H1 (cell line): ENCODE data around the gene REL. TPM values are rescaled to one million over a fixed set of nuclear protein-coding genes. Genes with fewer than 3 reads are reported as not detected.

Experiments used
- CTCF ChIA-PET: fragments of 300-600 bp; sonication (Branson Sonifier 250); formaldehyde crosslinking; loops from one replicate; lab custom pipeline; 2021; ENCODE audit not compliant: partially characterized antibody; lab: Charles Lee
- POLR2A ChIA-PET: fragments of 300-600 bp; sonication (Branson Sonifier 250); formaldehyde crosslinking; loops from one replicate; lab custom pipeline; 2021; ENCODE audit warnings: inconsistent platforms; ENCODE audit not compliant: partially characterized antibody; lab: Charles Lee
- DNase-seq, 2 experiments: peaks; one replicate each; pipeline versions ENCODE4 v3.0.0 to v3.0.0-alpha.2; 2010 to 2022; ENCODE audit warnings: low spot score in 2 of 2, low read depth in 1 of 2, mixed read lengths in 1 of 2
- FAIRE-seq: peaks from 2 replicates; lab custom pipeline; 2011; peaks lifted over from hg19 to GRCh38; lab: Jason Lieb, UNC
- H2AFZ ChIP-seq: 2 replicates; pipeline ENCODE4 v1.8.1; 2012; ENCODE audit warnings: low read length, inconsistent platforms
- H2AK5ac ChIP-seq: 2 replicates; pipeline ENCODE4 v1.6.1; 2013; ENCODE audit warnings: low read depth, low read length
- H2BK120ac ChIP-seq: replicated peaks from 2 replicates; pipeline ENCODE3; 2013; ENCODE audit warnings: low read depth, low read length, inconsistent platforms
- H2BK12ac ChIP-seq: 2 replicates; pipeline ENCODE4 v1.6.1; 2013; ENCODE audit warnings: low read depth, low read length
- H2BK15ac ChIP-seq: 2 replicates; pipeline ENCODE4 v1.6.1; 2013; ENCODE audit warnings: low read length
- H2BK20ac ChIP-seq: 2 replicates; pipeline ENCODE4 v1.6.1; 2013; ENCODE audit warnings: low read length
- H2BK5ac ChIP-seq: 2 replicates; pipeline ENCODE4 v1.6.1; 2013; ENCODE audit warnings: low read depth, low read length
- H3K14ac ChIP-seq: 2 replicates; pipeline ENCODE4 v1.6.1; 2013; ENCODE audit warnings: inconsistent platforms; ENCODE audit not compliant: insufficient read length
- H3K18ac ChIP-seq: 2 replicates; pipeline ENCODE4 v1.6.1; 2013; ENCODE audit warnings: low read length; ENCODE audit errors: extremely low read depth
- H3K23ac ChIP-seq: 2 replicates; pipeline ENCODE4 v1.6.1; 2013; ENCODE audit warnings: inconsistent platforms; ENCODE audit not compliant: insufficient read length
- H3K23me2 ChIP-seq: 2 replicates; pipeline ENCODE4 v1.6.1; 2013; ENCODE audit warnings: low read depth, low read length
- H3K27ac ChIP-seq: 2 replicates; pipeline ENCODE4 v1.6.1; 2011; ENCODE audit warnings: low read depth, low read length, inconsistent platforms
- H3K27me3 ChIP-seq, 4 experiments: replicated peaks in 1 of 4; 1 replicate in 1 of 4; 2 replicates in 3 of 4; pipeline versions ENCODE4 v1.6.1 to v1.8.1; 2011 to 2013; ENCODE audit warnings: low read length in 3 of 4, mild to moderate bottlenecking in 3 of 4, inconsistent platforms in 2 of 4, mixed read lengths in 2 of 4, moderate library complexity in 1 of 4; ENCODE audit not compliant: control insufficient read depth in 3 of 4, insufficient read depth in 3 of 4; ENCODE audit errors: extremely low read depth in 1 of 4
- H3K36me3 ChIP-seq, 4 experiments: 2 replicates each; pipeline versions ENCODE4 v1.6.1 to v1.8.1; 2011 to 2013; ENCODE audit warnings: mild to moderate bottlenecking in 4 of 4, low read length in 3 of 4, moderate library complexity in 2 of 4, control low read depth in 1 of 4, inconsistent platforms in 1 of 4; ENCODE audit not compliant: insufficient read depth in 4 of 4, control insufficient read depth in 2 of 4
- H3K4ac ChIP-seq: replicated peaks from 2 replicates; pipeline ENCODE3; 2013; ENCODE audit warnings: low read length, low read depth, mixed read lengths, inconsistent platforms; ENCODE audit not compliant: insufficient read length
- H3K4me1 ChIP-seq, 4 experiments: replicated peaks in 1 of 4; 1 replicate in 1 of 4; 2 replicates in 3 of 4; pipeline versions ENCODE4 v1.6.1 to v1.8.1; 2011 to 2013; ENCODE audit warnings: low read length in 3 of 4, inconsistent platforms in 2 of 4, mixed read lengths in 1 of 4; ENCODE audit not compliant: insufficient read depth in 4 of 4, control insufficient read depth in 3 of 4
- H3K4me2 ChIP-seq, 2 experiments: 2 replicates each; pipeline versions ENCODE4 v1.6.1 to v1.8.1; 2011 to 2013; ENCODE audit warnings: low read depth in 2 of 2, low read length in 2 of 2, control low read depth in 1 of 2, inconsistent platforms in 1 of 2, mild to moderate bottlenecking in 1 of 2; ENCODE audit not compliant: insufficient read depth in 1 of 2
- H3K4me3 ChIP-seq, 4 experiments: fragments of 200-600, 300-600 bp in 1 of 4; sonication (generic), shearing (Covaris generic), sonication (Bioruptor Twin) in 1 of 4; 2 replicates each; pipeline versions ENCODE4 v1.5.1 to v1.8.1; 2011 to 2016; ENCODE audit warnings: low read length in 4 of 4, low read depth in 3 of 4, control low read depth in 2 of 4, inconsistent platforms in 2 of 4, mild to moderate bottlenecking in 2 of 4, mixed read lengths in 1 of 4, moderate library complexity in 1 of 4; ENCODE audit not compliant: insufficient read depth in 2 of 4; ENCODE audit errors: extremely low read depth in 1 of 4
- H3K56ac ChIP-seq: replicated peaks from 2 replicates; pipeline ENCODE3; 2013; ENCODE audit warnings: low read depth, mild to moderate bottlenecking, mixed read lengths, low read length, inconsistent platforms; ENCODE audit not compliant: insufficient read length
- H3K79me1 ChIP-seq: 2 replicates; pipeline ENCODE4 v1.6.1; 2013; ENCODE audit warnings: low read depth, low read length, control low read depth
- H3K79me2 ChIP-seq, 2 experiments: 2 replicates each; pipeline versions ENCODE4 v1.6.1 to v1.8.1; 2012 to 2013; ENCODE audit warnings: low read length in 2 of 2, mild to moderate bottlenecking in 2 of 2, inconsistent platforms in 1 of 2; ENCODE audit not compliant: insufficient read depth in 2 of 2, control insufficient read depth in 1 of 2
- H3K9ac ChIP-seq, 4 experiments: replicated peaks in 1 of 4; 1 replicate in 1 of 4; 2 replicates in 3 of 4; pipeline versions ENCODE4 v1.6.1 to v1.8.1; 2011 to 2013; ENCODE audit warnings: low read depth in 3 of 4, low read length in 3 of 4, control low read depth in 2 of 4, mild to moderate bottlenecking in 2 of 4, moderate library complexity in 2 of 4, inconsistent platforms in 1 of 4; ENCODE audit errors: extremely low read depth in 1 of 4
- H3K9me3 ChIP-seq, 2 experiments: 2 replicates each; pipeline versions ENCODE4 v1.6.1 to v1.8.1; 2012 to 2013; ENCODE audit warnings: mild to moderate bottlenecking in 2 of 2, moderate library complexity in 2 of 2, control low read depth in 1 of 2, inconsistent platforms in 1 of 2, low read depth in 1 of 2, low read length in 1 of 2, mixed read lengths in 1 of 2; ENCODE audit not compliant: insufficient read depth in 2 of 2
- H4K20me1 ChIP-seq, 2 experiments: replicated peaks in 1 of 2; 2 replicates each; pipeline versions ENCODE3 to v1.8.1; 2011 to 2013; ENCODE audit warnings: inconsistent platforms in 2 of 2, low read length in 2 of 2, mild to moderate bottlenecking in 1 of 2; ENCODE audit not compliant: insufficient read depth in 2 of 2, control insufficient read depth in 1 of 2
- H4K5ac ChIP-seq: 2 replicates; pipeline ENCODE4 v1.6.1; 2013; ENCODE audit warnings: low read length, low read depth, mixed read lengths, inconsistent platforms; ENCODE audit not compliant: insufficient read length
- H4K8ac ChIP-seq: 2 replicates; pipeline ENCODE4 v1.8.0; 2013; ENCODE audit warnings: mild to moderate bottlenecking, moderate library complexity, low read length, inconsistent platforms; ENCODE audit not compliant: insufficient read depth; ENCODE audit errors: extremely low read depth
- H4K91ac ChIP-seq: replicated peaks from 2 replicates; pipeline ENCODE3; 2013; ENCODE audit warnings: low read length, mixed read lengths, inconsistent platforms; ENCODE audit not compliant: insufficient read length
- ATF3 ChIP-seq: IDR thresholded peaks from 2 replicates; pipeline ENCODE4 v1.6.1; 2011; ENCODE audit warnings: low read depth, mild to moderate bottlenecking, low read length; ENCODE audit not compliant: insufficient read depth
- BACH1 ChIP-seq: IDR thresholded peaks from 2 replicates; pipeline ENCODE4 v1.6.1; 2012; ENCODE audit warnings: low read length, improper control_type of control experiment
- EZH2 ChIP-seq: fragments of 200-600 bp; sonication (generic); IDR thresholded peaks from 2 replicates; pipeline ENCODE4 v1.7.1; 2012; ENCODE audit warnings: low read depth, mild to moderate bottlenecking, moderate library complexity, low read length, inconsistent platforms; ENCODE audit not compliant: severe bottlenecking
- RAD21 ChIP-seq, 2 experiments: IDR thresholded peaks in 1 of 2; conservative IDR thresholded peaks in 1 of 2; 2 replicates each; pipeline ENCODE4 v1.6.1; 2011; ENCODE audit warnings: low read depth in 2 of 2, low read length in 2 of 2, improper control_type of control experiment in 1 of 2, inconsistent platforms in 1 of 2, mild to moderate bottlenecking in 1 of 2, moderate library complexity in 1 of 2
- SP1 ChIP-seq: IDR thresholded peaks from 2 replicates; pipeline ENCODE4 v1.6.1; 2011; ENCODE audit warnings: low read depth, low read length
- TCF12 ChIP-seq: IDR thresholded peaks from 2 replicates; pipeline ENCODE4 v1.6.1; 2011; ENCODE audit warnings: low read depth, mild to moderate bottlenecking, low read length
- YY1 ChIP-seq: IDR thresholded peaks from 2 replicates; pipeline ENCODE4 v1.6.1; 2011; ENCODE audit warnings: low read depth, mild to moderate bottlenecking, low read length
- ZNF274 ChIP-seq: IDR thresholded peaks from 2 replicates; pipeline ENCODE4 v1.7.0; 2012; ENCODE audit warnings: low read length, borderline replicate concordance; ENCODE audit errors: extremely low read depth
- WGBS, 2 experiments: shearing (Covaris generic) in 1 of 2; methylation state at CpG; one replicate each; pipeline versions ENCODE4 v1.1.6 to v1.1.7; 2013 to 2015; ENCODE audit warnings: low lambda C conversion rate in 2 of 2, mixed read lengths in 2 of 2, inconsistent platforms in 1 of 2, low coverage in 1 of 2, missing lambda C conversion rate in 1 of 2; ENCODE audit not compliant: insufficient replicate concordance in 2 of 2, insufficient coverage in 1 of 2, insufficient read length in 1 of 2; ENCODE audit errors: extremely low coverage in 1 of 2, missing lambda C conversion rate in 1 of 2; 5-methylcytosine and 5-hydroxymethylcytosine counted together
- polyA plus RNA-seq, 7 experiments: library from polyadenylated mRNA; depleted of rRNA in 3 of 7; stranded (reverse) in 5 of 7; unstranded in 2 of 7; fragments of >200 nt in 5 of 7; fragments of 200-250 nt in 2 of 7; gene quantifications; 1 replicate in 5 of 7; 2 replicates in 1 of 7; 4 replicates in 1 of 7; pipeline versions ENCODE4 v1.2.1 to v1.2.3, GENCODE V29; 2011 to 2013; ENCODE audit warnings: missing spikeins in 2 of 7, mixed read lengths in 2 of 7
- total RNA-seq: library from RNA; stranded (reverse); fragmentation: NEBNext Ultra II Directional; extraction: Animal tissue kit (Norgen Biotek cat#: 25700); gene quantifications from 2 replicates; pipeline ENCODE4 v1.2.1, GENCODE V29; 2021

REL gene
- total and polyA plus RNA-seq, 2 of the 8 experiments (the other 6 are each of a cell fraction or from before 2014, with no cell fraction given) = 1.5 to 7.5 TPM

DNA sequence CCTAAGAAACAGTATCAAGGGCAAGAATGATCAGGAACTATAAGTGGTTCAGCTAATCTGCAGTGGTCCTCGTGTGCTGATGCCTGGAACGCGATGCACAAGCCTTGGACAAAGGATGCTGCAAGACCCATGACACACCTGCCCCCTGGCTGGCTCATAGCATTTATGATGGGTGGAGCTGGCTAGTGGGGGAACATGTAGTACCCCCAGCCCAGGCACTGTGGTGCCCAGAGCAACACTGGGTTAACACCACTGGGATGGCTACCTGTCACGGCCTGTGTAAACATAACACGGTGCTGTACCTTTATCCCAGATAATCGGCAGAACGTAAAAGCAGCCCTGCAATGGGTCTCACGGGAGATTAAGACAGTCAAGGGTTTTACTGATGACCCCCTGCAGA is 75.8 kb downstream of the REL start:
- no peak for DNase-seq
- Histone ChIP-seq H4K20me1 (no peaks in the 10 kb centered on the region), H4K5ac (no peak overlapping the region), H3K56ac (no peak overlapping the region), H3K79me1 (no peaks in the 10 kb centered on the region), H2BK20ac (no peak overlapping the region), H3K27ac (no peak overlapping the region), H2BK5ac (no peak overlapping the region), H2AK5ac (no peak overlapping the region), H3K4me2 (no peak overlapping the region), H3K27me3 (no peaks in the 10 kb centered on the region), H3K79me2 (no peaks in the 10 kb centered on the region), H4K91ac (no peak overlapping the region), H3K4ac (no peak overlapping the region), H2BK12ac (no peak overlapping the region), H2BK15ac (no peak overlapping the region), H3K4me1 (no peaks in the 10 kb centered on the region), H3K36me3 (no peaks in the 10 kb centered on the region), H4K8ac (no peak overlapping the region), H3K4me3 (no peak overlapping the region), H3K9me3 (no peaks in the 10 kb centered on the region), H3K18ac (no peak overlapping the region), H3K23ac (no peak overlapping the region), H3K9ac (no peak overlapping the region), H3K14ac (no peak overlapping the region), H3K23me2 (no peaks in the 10 kb centered on the region), H2AFZ (no peak overlapping the region), H2BK120ac (no peak overlapping the region)
- 93% methylated on average over 8 of the region's 8 CpGs; no CpG with 5 or more reads in 1 of the 2 experiments for WGBS, 2 experiments
- CTCF ChIA-PET = interaction anchor here (0.9 kb wide), 1 partner anchor 41 kb away, joined by 3 read pairs; no protein-coding TSS in a partner anchor
- no peak for TF ChIP-seq ZNF274
- TF ChIP-seq EZH2 = no peak
- TF ChIP-seq RAD21 (IDR thresholded peaks at IDR 0.05 in 1 of 2, conservative IDR thresholded peaks at IDR 0.05 in 1 of 2; ENCODE audit: low read depth in 2 of 2, low read length in 2 of 2) = no peak
- TF ChIP-seq YY1 = no peak
- no peak for TF ChIP-seq ATF3
- no peak for TF ChIP-seq TCF12
- TF ChIP-seq SP1 = no peak
- TF ChIP-seq BACH1 = no peak
- POLR2A ChIA-PET = no interaction called here
- no peak for FAIRE-seq
